ENCODE measurements around the gene ANKMY2.

- TF ChIP-seq, protein P1, sequence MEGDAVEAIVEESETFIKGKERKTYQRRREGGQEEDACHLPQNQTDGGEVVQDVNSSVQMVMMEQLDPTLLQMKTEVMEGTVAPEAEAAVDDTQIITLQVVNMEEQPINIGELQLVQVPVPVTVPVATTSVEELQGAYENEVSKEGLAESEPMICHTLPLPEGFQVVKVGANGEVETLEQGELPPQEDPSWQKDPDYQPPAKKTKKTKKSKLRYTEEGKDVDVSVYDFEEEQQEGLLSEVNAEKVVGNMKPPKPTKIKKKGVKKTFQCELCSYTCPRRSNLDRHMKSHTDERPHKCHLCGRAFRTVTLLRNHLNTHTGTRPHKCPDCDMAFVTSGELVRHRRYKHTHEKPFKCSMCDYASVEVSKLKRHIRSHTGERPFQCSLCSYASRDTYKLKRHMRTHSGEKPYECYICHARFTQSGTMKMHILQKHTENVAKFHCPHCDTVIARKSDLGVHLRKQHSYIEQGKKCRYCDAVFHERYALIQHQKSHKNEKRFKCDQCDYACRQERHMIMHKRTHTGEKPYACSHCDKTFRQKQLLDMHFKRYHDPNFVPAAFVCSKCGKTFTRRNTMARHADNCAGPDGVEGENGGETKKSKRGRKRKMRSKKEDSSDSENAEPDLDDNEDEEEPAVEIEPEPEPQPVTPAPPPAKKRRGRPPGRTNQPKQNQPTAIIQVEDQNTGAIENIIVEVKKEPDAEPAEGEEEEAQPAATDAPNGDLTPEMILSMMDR (IDR thresholded peaks at IDR 0.05; ENCODE audit: low read depth, low read length) = no peak
- no peak for TF ChIP-seq POLR2A (IDR thresholded peaks at IDR 0.05; ENCODE audit: extremely low read depth, insufficient read length)
- TF ChIP-seq MYC (IDR thresholded peaks at IDR 0.05; ENCODE audit: low read depth, low read length) = no peak
- TF ChIP-seq MAX (IDR thresholded peaks at IDR 0.05; ENCODE audit: low read depth, low read length) = no peak
Measured at GRCh38 chr7:16606704-16607103, 38.9 kb downstream of the ANKMY2 start.

Data from NB4 (cell line).